OCI-LY7 (cell line): ENCODE results near the gene ESX1. TPM values are rescaled to one million over a fixed set of nuclear protein-coding genes. Genes with fewer than 3 reads are reported as not detected.

ENCODE experiments used
- Bru-seq: library from RNA; stranded (reverse); fragments of 400-500 nt; gene quantifications from one replicate; lab custom pipeline; 2021; lab: Mats Ljungman, UMichigan
- BruChase-seq, 2 experiments: library from RNA; stranded (reverse); fragments of 400-500 nt; gene quantifications; one replicate each; lab custom pipeline; 2021; lab: Mats Ljungman, UMichigan
- BruUV-seq: library from RNA; stranded (reverse); fragments of 400-500 nt; replicated peaks from 2 replicates; lab custom pipeline; 2021; lab: Mats Ljungman, UMichigan
- CTCF ChIA-PET: fragments of 300-600 bp; sonication (Branson Sonifier 250); formaldehyde crosslinking; loops from one replicate; lab custom pipeline; 2022; ENCODE audit warnings: antibody characterized with exemption; ENCODE audit not compliant: unreplicated experiment; lab: Charles Lee
- POLR2A ChIA-PET: fragments of 300-600 bp; sonication (Branson Sonifier 250); formaldehyde crosslinking; loops from one replicate; lab custom pipeline; 2022; ENCODE audit warnings: antibody characterized with exemption; lab: Charles Lee
- DNase-seq: peaks from one replicate; pipeline ENCODE4 v3.0.0-alpha.2; 2015; ENCODE audit warnings: low spot score
- H2AFZ ChIP-seq: fragments of 200-600 bp; sonication (generic), shearing (Covaris generic); 2 replicates; pipeline ENCODE4 v1.6.1; 2014; ENCODE audit warnings: mild to moderate bottlenecking, antibody characterized with exemption, low read length, moderate library complexity
- H3K27ac ChIP-seq: fragments of 200-600 bp; sonication (generic); 2 replicates; pipeline ENCODE4 v1.5.1; 2014; ENCODE audit warnings: mixed run types, low read depth, mild to moderate bottlenecking, moderate library complexity, low read length, inconsistent platforms; ENCODE audit not compliant: poor library complexity, severe bottlenecking
- H3K36me3 ChIP-seq: fragments of 200-600 bp; sonication (generic); 2 replicates; pipeline ENCODE4 v1.6.1; 2014; ENCODE audit warnings: mild to moderate bottlenecking, antibody characterized with exemption, low read length, moderate library complexity, mixed read lengths; ENCODE audit not compliant: insufficient read depth
- H3K4me1 ChIP-seq: fragments of 200-600 bp; sonication (generic); 2 replicates; pipeline ENCODE4 v1.5.1; 2014; ENCODE audit warnings: mild to moderate bottlenecking, low read length; ENCODE audit not compliant: insufficient read depth, poor library complexity, severe bottlenecking
- H3K4me2 ChIP-seq: fragments of 200-600 bp; sonication (generic); 2 replicates; pipeline ENCODE4 v1.6.1; 2014; ENCODE audit warnings: mild to moderate bottlenecking, low read length
- H3K4me3 ChIP-seq: fragments of 200-600 bp; sonication (generic); 2 replicates; pipeline ENCODE4 v1.5.1; 2014; ENCODE audit warnings: mild to moderate bottlenecking, low read depth, low read length; ENCODE audit not compliant: poor library complexity, severe bottlenecking
- H3K79me2 ChIP-seq: fragments of 200-600 bp; sonication (generic); 2 replicates; pipeline ENCODE4 v1.6.1; 2016; ENCODE audit warnings: low read depth, mild to moderate bottlenecking, low read length, moderate library complexity, mixed read lengths; ENCODE audit not compliant: insufficient read depth
- H3K9me2 ChIP-seq: fragments of 200-600 bp; sonication (generic); 2 replicates; pipeline ENCODE4 v1.6.1; 2016; ENCODE audit warnings: mild to moderate bottlenecking, low read length, mixed read lengths; ENCODE audit not compliant: insufficient read depth
- H3K9me3 ChIP-seq: fragments of 200-600 bp; sonication (generic); 2 replicates; pipeline ENCODE4 v1.6.1; 2014; ENCODE audit warnings: mild to moderate bottlenecking, mixed run types, low read length, mixed read lengths
- H4K20me1 ChIP-seq: fragments of 200-600 bp; sonication (generic); 2 replicates; pipeline ENCODE4 v1.6.1; 2014; ENCODE audit warnings: mild to moderate bottlenecking, antibody characterized with exemption, low read length, moderate library complexity, mixed read lengths; ENCODE audit not compliant: insufficient read depth
- CTCF ChIP-seq: fragments of 200-600 bp; sonication (generic); conservative IDR thresholded peaks from 2 replicates; pipeline ENCODE4 v1.5.1; 2014; ENCODE audit warnings: mild to moderate bottlenecking, antibody characterized with exemption, low read length, moderate library complexity, mixed read lengths
- EZH2phosphoT487 ChIP-seq: fragments of 200-600 bp; sonication (generic); IDR thresholded peaks from 2 replicates; pipeline ENCODE4 v1.6.1; 2018; ENCODE audit warnings: low read depth, borderline replicate concordance, mild to moderate bottlenecking, mixed run types, antibody characterized with exemption, low read length, moderate library complexity, mixed read lengths
- intact Hi-C: fragments of 100-400 bp; cut with micrococcal nuclease; formaldehyde crosslinking; loops from one replicate; pipeline ENCODE4 v1.10.0; 2022; ENCODE audit not compliant: unreplicated experiment
- long read RNA-seq: library from polyadenylated mRNA; stranded (forward); transcript quantifications from one replicate; pipeline ENCODE4 v2.0.0, GENCODE V29; 2022
- total RNA-seq, 2 experiments: library from RNA; depleted of rRNA in 1 of 2; stranded (reverse); fragments of >200 nt in 1 of 2; shearing (Covaris generic) in 1 of 2; gene quantifications; 2 replicates each; pipeline ENCODE4 v1.2.3, GENCODE V29; 2014 to 2022

The ESX1 gene
- not detected in 2 replicates for total RNA-seq (2014; rRNA removed; shearing (Covaris generic))
- total RNA-seq (2022), result not detected in 2 replicates
- Bru-seq, nascent RNA, result not detected
- BruChase-seq, experiment 1, labeled RNA remaining after a 6-hour chase, result not detected
- BruChase-seq, experiment 2, labeled RNA remaining after a 2-hour chase, result not detected
- long read RNA-seq, result 0 reads

- Histone ChIP-seq H4K20me1 (no peaks in the 10 kb centered on the region), H3K36me3 (no peaks in the 10 kb centered on the region), H3K27ac (no peak within 1 kb of the TSS), H3K79me2 (no peaks in the 10 kb centered on the region), H3K4me2 (no peak within 1 kb of the TSS), H3K9me2 (no peaks in the 10 kb centered on the region), H3K4me1 (no peaks in the 10 kb centered on the region), H3K9me3 (no peaks in the 10 kb centered on the region), H3K4me3 (no peak within 1 kb of the TSS), H2AFZ (no peak within 1 kb of the TSS)
- ChIA-PET POLR2A (no interaction called here), CTCF (no interaction called here)
- DNase-seq, result no peak
- TF ChIP-seq EZH2phosphoT487, result no peak
- no peak for TF ChIP-seq CTCF
- BruUV-seq, result no TSS peak
- intact Hi-C loops, result no loop called here
These were observed at the start of gene ESX1 for GRCh38 chrX:104254442-104255115. TSS of gene ESX1 (minus strand) at chrX:104254933. CDS start at chrX:104254849, 84 bp downstream.

DNA sequence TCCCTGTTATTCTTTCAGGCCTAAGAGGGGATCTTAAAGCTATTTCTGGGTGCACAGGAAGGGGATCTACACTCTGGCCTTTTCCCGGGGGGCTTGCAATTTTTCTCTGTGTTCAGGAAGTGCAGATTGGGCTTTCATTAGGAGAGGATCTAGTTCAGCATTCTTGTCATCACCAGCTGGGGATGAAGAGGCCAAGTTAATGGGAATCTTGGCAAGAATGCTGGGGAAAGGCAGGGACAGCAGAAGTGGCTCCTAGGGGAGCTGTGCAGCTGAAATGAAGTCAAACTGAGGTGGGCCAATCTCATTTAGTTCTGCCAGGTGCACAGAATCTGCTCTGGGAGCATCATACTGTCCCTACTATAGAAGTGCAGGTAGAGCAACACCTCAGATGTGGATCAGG, 40.9 kb upstream of the ESX1 start:
- Histone ChIP-seq H3K27ac (no peak overlapping the region), H3K9me3 (no peaks in the 10 kb centered on the region), H3K4me2 (no peak overlapping the region), H3K36me3 (no peaks in the 10 kb centered on the region), H3K4me1 (no peaks in the 10 kb centered on the region), H3K4me3 (no peak overlapping the region), H2AFZ (no peak overlapping the region), H3K79me2 (no peaks in the 10 kb centered on the region), H4K20me1 (no peaks in the 10 kb centered on the region), H3K9me2 (no peaks in the 10 kb centered on the region)
- POLR2A ChIA-PET, result no interaction called here
- CTCF ChIA-PET, result no interaction called here
- TF ChIP-seq EZH2phosphoT487, result no peak
- intact Hi-C loops, result no loop called here
- no TSS peak for BruUV-seq
- no peak for DNase-seq

GRCh38 chrX:104288961-104289360, 34.2 kb upstream of the ESX1 start:
- H2AFZ ChIP-seq, result no peak overlapping the region
- H3K4me2 ChIP-seq, result no peak overlapping the region
- DNase-seq, result no peak
- H3K9me2 ChIP-seq, result no peaks in the 10 kb centered on the region
- H3K9me3 ChIP-seq, result no peaks in the 10 kb centered on the region
- no peak overlapping the region for H3K4me3 ChIP-seq
- no peaks in the 10 kb centered on the region for H4K20me1 ChIP-seq
- H3K36me3 ChIP-seq, result no peaks in the 10 kb centered on the region
- intact Hi-C loops, result no loop called here
- no peak for TF ChIP-seq CTCF
- TF ChIP-seq EZH2phosphoT487, result no peak
- POLR2A ChIA-PET, result no interaction called here
- H3K79me2 ChIP-seq, result no peaks in the 10 kb centered on the region
- no peak overlapping the region for H3K27ac ChIP-seq
- CTCF ChIA-PET, result no interaction called here
- no TSS peak for BruUV-seq
- H3K4me1 ChIP-seq, result no peaks in the 10 kb centered on the region
